ENCODE measurements around the gene RNF214. TPM values are rescaled to one million over a fixed set of nuclear protein-coding genes. Genes with fewer than 3 reads are reported as not detected.
"Not testable (repeated sequence)": the region's sequence is repeated elsewhere in the genome, so short reads cannot be mapped to it uniquely, and the experiment has no call there.

Gene RNF214
- polyA plus RNA-seq, 1 donor from 2014 or later, result 12.5 TPM

GRCh38 chr11:117269856-117270255 is 37.4 kb downstream of the RNF214 start:
- H3K4me3 Mint-ChIP-seq, result no peak overlapping the region
- H3K27ac Mint-ChIP-seq, result no peak overlapping the region
- no peaks in the 10 kb centered on the region for H3K9me3 Mint-ChIP-seq
- H3K36me3 Mint-ChIP-seq, result peaks cover 16% of the 10 kb centered on the region
- no peaks in the 10 kb centered on the region for H3K27me3 Mint-ChIP-seq
- H3K4me1 Mint-ChIP-seq, result peaks cover 0 to 9% (median 6%) of the 10 kb centered on the region in 3 donors

- Mint-ChIP-seq H3K4me1 (peaks cover 6 to 9% (median 6%) of the 10 kb centered on the region in 3 donors), H3K27me3 (no peaks in the 10 kb centered on the region), H3K27ac (no peak overlapping the region), H3K4me3 (no peak overlapping the region), H3K9me3 (no peaks in the 10 kb centered on the region), H3K36me3 (peaks cover 11% of the 10 kb centered on the region)
Observed at GRCh38 chr11:117271208-117271607, 38.7 kb downstream of the RNF214 start.

DNA sequence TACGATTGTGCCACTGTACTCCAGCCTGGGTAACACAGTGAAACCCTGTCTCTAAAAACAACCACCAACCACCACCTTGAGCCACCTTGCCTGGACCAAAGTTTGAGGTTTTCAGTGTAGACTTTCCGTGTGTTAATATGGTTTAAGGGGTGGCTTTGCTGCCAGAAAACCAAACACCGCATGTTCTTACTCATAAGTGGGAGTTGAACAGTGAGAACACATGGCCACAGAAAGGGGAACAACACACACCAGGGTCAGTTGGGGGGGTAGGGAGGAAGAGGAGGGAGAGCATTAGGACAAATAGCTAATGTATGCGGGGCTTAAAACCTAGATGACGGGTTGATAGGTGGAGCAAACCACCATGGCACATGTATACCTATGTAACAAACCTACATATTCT is 39.7 kb downstream of the RNF214 start:
- H3K9me3 Mint-ChIP-seq, H3K36me3 Mint-ChIP-seq, H3K27me3 Mint-ChIP-seq, H3K4me3 Mint-ChIP-seq, H3K27ac Mint-ChIP-seq, H3K4me1 Mint-ChIP-seq: not testable (repeated sequence)

- Mint-ChIP-seq H3K27ac (no peak overlapping the region), H3K27me3 (no peaks in the 10 kb centered on the region), H3K36me3 (peaks cover 6% of the 10 kb centered on the region), H3K4me1 (peaks cover 5 to 8% (median 6%) of the 10 kb centered on the region in 3 donors), H3K4me3 (no peak overlapping the region), H3K9me3 (no peaks in the 10 kb centered on the region)
Observed at GRCh38 chr11:117273550-117274289, 41.2 kb downstream of the RNF214 start.

- peaks cover 6% of the 10 kb centered on the region for H3K36me3 Mint-ChIP-seq
- H3K4me3 Mint-ChIP-seq, result no peak overlapping the region
- no peaks in the 10 kb centered on the region for H3K27me3 Mint-ChIP-seq
Observed at GRCh38 chr11:117278347-117278746, 45.9 kb downstream of the RNF214 start.

GRCh38 chr11:117279711-117280376 is 47.4 kb downstream of the RNF214 start:
- Mint-ChIP-seq H3K27me3 (no peaks in the 10 kb centered on the region), H3K27ac (peak overlapping the region in 2 of 3 donors; percentile 30 to 55), H3K4me3 (no peak overlapping the region), H3K36me3 (peaks cover 6% of the 10 kb centered on the region), H3K9me3 (no peaks in the 10 kb centered on the region), H3K4me1 (peaks cover 0 to 6% (median 2%) of the 10 kb centered on the region in 3 donors)

More at GRCh38 chr11:117278347-117278746, 45.9 kb downstream of the RNF214 start:
- Mint-ChIP-seq H3K9me3 (no peaks in the 10 kb centered on the region), H3K27ac (no peak overlapping the region), H3K4me1 (peaks cover 0 to 6% (median 5%) of the 10 kb centered on the region in 3 donors)

GRCh38 chr11:117281159-117281558 is 48.7 kb downstream of the RNF214 start:
- Mint-ChIP-seq H3K4me1 (peaks cover 0 to 2% (median 0%) of the 10 kb centered on the region in 3 donors), H3K4me3 (peak overlapping the region in 1 of 4 donors; percentile 45), H3K9me3 (no peaks in the 10 kb centered on the region), H3K36me3 (peaks cover 6% of the 10 kb centered on the region), H3K27ac (no peak overlapping the region), H3K27me3 (no peaks in the 10 kb centered on the region)

DNA sequence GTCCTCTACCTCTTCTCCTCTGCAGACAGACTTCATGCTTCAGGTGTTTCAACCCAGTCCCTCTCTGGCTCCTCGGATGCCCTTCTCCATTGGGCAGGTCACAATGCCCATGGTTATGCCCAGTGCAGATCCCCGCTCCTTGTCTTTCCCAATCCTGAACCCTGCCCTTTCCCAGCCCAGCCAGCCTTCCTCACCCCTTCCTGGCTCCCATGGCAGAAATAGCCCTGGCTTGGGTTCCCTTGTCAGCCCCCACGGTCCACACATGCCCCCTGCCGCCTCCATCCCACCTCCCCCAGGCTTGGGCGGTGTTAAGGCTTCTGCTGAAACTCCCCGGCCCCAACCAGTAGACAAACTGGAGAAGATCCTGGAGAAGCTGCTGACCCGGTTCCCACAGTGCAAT is 49.4 kb downstream of the RNF214 start:
- Mint-ChIP-seq H3K9me3 (no peaks in the 10 kb centered on the region), H3K4me1 (peaks cover 0 to 2% (median 0%) of the 10 kb centered on the region in 3 donors), H3K36me3 (peaks cover 6% of the 10 kb centered on the region), H3K4me3 (no peak overlapping the region), H3K27me3 (no peaks in the 10 kb centered on the region), H3K27ac (no peak overlapping the region)

- H3K4me1 Mint-ChIP-seq, result peaks cover 0 to 4% (median 0%) of the 10 kb centered on the region in 3 donors
- no peak overlapping the region for H3K4me3 Mint-ChIP-seq
- H3K9me3 Mint-ChIP-seq, result no peaks in the 10 kb centered on the region
- peaks cover 9% of the 10 kb centered on the region for H3K36me3 Mint-ChIP-seq
- no peaks in the 10 kb centered on the region for H3K27me3 Mint-ChIP-seq
- H3K27ac Mint-ChIP-seq, result no peak overlapping the region
Observed at GRCh38 chr11:117282956-117283355, 50.5 kb downstream of the RNF214 start.

- Mint-ChIP-seq H3K9me3 (no peaks in the 10 kb centered on the region), H3K27me3 (no peaks in the 10 kb centered on the region), H3K36me3 (peaks cover 9% of the 10 kb centered on the region), H3K4me3 (no peak overlapping the region), H3K27ac (no peak overlapping the region), H3K4me1 (peaks cover 0 to 2% (median 0%) of the 10 kb centered on the region in 3 donors)
Observed at GRCh38 chr11:117284053-117284452, 51.6 kb downstream of the RNF214 start.

GRCh38 chr11:117286588-117286987 is 54.1 kb downstream of the RNF214 start:
- H3K27me3 Mint-ChIP-seq, result no peaks in the 10 kb centered on the region
- H3K9me3 Mint-ChIP-seq, result no peaks in the 10 kb centered on the region
- peaks cover 0 to 2% (median 0%) of the 10 kb centered on the region in 3 donors for H3K4me1 Mint-ChIP-seq
- H3K4me3 Mint-ChIP-seq, result no peak overlapping the region
- H3K27ac Mint-ChIP-seq, result no peak overlapping the region
- peaks cover 10% of the 10 kb centered on the region for H3K36me3 Mint-ChIP-seq

DNA sequence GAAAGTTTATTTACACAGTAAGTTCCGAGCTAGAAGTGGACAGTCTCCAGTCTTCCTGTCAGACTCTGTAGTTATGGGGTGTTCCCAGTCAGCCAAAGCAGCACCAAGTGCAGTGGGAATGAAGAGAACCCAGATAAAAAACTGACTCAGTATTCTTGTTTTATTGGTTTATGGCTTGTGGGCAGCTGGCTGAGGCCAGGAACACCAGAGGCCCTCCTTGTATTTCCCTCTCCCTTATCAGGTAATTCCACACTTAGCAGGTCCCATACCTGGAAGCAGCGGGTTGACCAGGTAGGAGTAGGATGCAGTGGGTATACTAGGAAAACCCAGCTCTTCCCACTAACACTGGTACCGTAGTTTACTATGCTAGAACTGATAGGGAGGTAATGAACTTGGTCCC is 55.2 kb downstream of the RNF214 start:
- no peaks in the 10 kb centered on the region for H3K9me3 Mint-ChIP-seq
- H3K4me3 Mint-ChIP-seq, result no peak overlapping the region
- H3K27me3 Mint-ChIP-seq, result no peaks in the 10 kb centered on the region
- H3K27ac Mint-ChIP-seq, result no peak overlapping the region
- H3K36me3 Mint-ChIP-seq, result peaks cover 7% of the 10 kb centered on the region
- peaks cover 0 to 2% (median 0%) of the 10 kb centered on the region in 3 donors for H3K4me1 Mint-ChIP-seq

DNA sequence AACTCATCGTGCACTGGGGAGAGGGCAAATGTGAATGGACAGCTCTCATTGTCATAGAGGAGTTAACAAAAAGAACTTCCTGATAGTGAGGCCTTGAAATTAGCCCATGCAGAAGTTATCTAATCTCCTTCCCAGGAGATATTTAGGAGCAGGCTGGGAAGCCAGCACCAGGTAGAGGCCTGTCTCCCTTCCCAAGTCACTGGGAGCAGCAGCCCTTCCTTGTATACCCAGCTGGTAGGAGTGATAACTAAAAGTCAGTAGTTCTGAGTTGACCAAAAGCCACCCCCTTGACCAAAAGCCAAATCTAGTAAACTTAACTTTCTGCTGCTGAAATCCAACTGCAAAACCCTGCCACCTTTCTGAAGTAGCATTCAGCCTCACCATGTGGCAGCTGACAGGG is 57.3 kb downstream of the RNF214 start:
- H3K36me3 Mint-ChIP-seq, result peaks cover 7% of the 10 kb centered on the region

DNA sequence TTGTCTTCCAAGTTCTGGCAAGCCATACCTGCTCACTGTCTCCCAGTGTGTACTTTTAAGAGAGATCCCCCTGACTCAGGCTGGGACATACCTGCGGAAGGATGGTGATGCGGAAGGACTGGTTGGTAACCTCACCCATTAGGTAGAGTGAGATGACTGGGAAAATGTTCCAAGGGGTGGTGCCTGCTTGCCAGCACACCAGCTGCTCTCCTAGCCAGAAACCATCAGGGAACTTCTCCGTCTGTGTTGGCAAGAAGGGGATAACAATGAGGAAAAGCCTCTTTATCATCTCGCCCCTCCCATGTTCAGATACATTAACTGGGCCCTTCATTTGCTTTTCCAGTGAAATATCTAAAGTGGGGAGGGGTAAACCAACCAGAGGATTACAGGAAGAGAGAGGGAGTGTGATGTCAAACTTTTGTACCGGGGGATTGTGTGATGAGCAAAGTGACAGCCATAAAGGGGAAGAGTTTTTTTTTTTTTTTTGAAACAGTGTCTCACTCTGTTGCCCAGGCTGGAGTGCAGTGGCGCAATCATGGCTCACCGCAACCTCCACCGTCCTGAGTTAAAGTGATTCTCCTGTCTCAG is 58.4 kb downstream of the RNF214 start, which contains the start of gene BACE1-AS:
TSS of gene BACE1-AS (plus strand) at position 538 of the 588 bp plus-strand sequence.
- no peaks in the 10 kb centered on the region for H3K9me3 Mint-ChIP-seq
- peaks cover 7% of the 10 kb centered on the region for H3K36me3 Mint-ChIP-seq
- H3K4me1 Mint-ChIP-seq, result peaks cover 0 to 2% (median 0%) of the 10 kb centered on the region in 3 donors
- no peak within 1 kb of the TSS for H3K27ac Mint-ChIP-seq
- H3K27me3 Mint-ChIP-seq, result no peaks in the 10 kb centered on the region
- H3K4me3 Mint-ChIP-seq, result no peak within 1 kb of the TSS

More for the DNA sequence above, 57.3 kb downstream of the RNF214 start:
- H3K4me1 Mint-ChIP-seq, result peaks cover 0 to 2% (median 0%) of the 10 kb centered on the region in 3 donors
- no peak overlapping the region for H3K27ac Mint-ChIP-seq
- H3K27me3 Mint-ChIP-seq, result no peaks in the 10 kb centered on the region
- H3K9me3 Mint-ChIP-seq, result no peaks in the 10 kb centered on the region
- no peak overlapping the region for H3K4me3 Mint-ChIP-seq

- Mint-ChIP-seq H3K27ac (no peak overlapping the region), H3K9me3 (no peaks in the 10 kb centered on the region), H3K36me3 (peaks cover 3% of the 10 kb centered on the region), H3K4me3 (no peak overlapping the region), H3K27me3 (no peaks in the 10 kb centered on the region), H3K4me1 (no peaks in the 10 kb centered on the region)
Observed at GRCh38 chr11:117292616-117293015, 60.1 kb downstream of the RNF214 start.

All from IgD-negative memory B cell (primary cell).